H4 (cell line): ENCODE results near the gene WDR7. TPM values are rescaled to one million over a fixed set of nuclear protein-coding genes. Genes with fewer than 3 reads are reported as not detected.

ENCODE experiments used
- DNase-seq: peaks from one replicate; pipeline ENCODE4 v3.0.0-alpha.2; 2015; ENCODE audit warnings: low spot score
- total RNA-seq: library from RNA; depleted of rRNA; stranded (reverse); fragments of >200 nt; shearing (Covaris generic); gene quantifications from 2 replicates; pipeline ENCODE4 v1.2.3, GENCODE V29; 2014

The WDR7 gene
- total RNA-seq, 1 experiment from 2014 or later, result 8.4 TPM

DNA sequence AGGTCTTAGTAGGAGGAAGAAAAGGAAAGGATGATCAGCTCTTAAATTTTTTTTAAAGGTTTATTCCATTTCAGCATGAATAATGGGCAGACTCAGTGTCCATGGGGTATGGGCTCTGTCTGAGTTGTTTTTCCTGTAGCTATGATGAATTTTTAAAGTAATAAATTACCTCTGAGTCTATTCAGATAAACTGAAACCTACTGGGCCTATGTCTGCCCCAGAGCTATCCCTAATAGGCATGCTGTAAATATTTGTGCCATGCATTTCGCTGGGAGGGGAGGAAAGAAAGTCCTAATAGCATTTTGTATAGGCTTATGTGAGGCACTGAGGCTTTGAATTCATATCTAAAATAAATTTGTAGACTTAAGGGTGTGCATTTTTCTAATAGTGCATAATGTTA is 285.3 kb downstream of the WDR7 start:
- DNase-seq, result no peak

DNA sequence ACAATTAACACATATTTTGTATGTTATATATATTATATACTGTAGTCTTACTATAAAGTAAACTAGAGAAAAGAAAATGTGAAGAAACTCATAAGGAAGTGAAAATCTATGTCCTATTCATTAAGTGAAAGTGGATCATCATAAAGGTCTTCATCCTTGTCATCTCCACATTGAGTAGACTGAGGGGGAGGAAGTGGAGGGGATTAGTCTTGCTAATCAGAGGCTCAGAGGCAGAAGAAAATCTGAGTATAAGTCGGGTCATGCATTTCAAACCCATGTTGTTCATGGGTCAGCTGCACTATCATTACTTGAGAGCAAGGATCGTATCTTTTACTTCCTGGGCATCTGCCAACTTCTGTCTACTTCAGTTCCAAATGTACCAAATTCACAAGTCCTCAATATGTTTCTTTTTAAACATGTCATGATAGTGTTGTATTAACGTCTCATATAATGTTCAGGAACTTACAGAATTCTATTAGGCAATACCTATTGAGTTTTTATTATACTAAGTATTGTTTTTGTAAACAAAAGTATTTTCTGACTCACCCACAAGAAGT is 286.8 kb downstream of the WDR7 start:
- DNase-seq, result no peak

DNA sequence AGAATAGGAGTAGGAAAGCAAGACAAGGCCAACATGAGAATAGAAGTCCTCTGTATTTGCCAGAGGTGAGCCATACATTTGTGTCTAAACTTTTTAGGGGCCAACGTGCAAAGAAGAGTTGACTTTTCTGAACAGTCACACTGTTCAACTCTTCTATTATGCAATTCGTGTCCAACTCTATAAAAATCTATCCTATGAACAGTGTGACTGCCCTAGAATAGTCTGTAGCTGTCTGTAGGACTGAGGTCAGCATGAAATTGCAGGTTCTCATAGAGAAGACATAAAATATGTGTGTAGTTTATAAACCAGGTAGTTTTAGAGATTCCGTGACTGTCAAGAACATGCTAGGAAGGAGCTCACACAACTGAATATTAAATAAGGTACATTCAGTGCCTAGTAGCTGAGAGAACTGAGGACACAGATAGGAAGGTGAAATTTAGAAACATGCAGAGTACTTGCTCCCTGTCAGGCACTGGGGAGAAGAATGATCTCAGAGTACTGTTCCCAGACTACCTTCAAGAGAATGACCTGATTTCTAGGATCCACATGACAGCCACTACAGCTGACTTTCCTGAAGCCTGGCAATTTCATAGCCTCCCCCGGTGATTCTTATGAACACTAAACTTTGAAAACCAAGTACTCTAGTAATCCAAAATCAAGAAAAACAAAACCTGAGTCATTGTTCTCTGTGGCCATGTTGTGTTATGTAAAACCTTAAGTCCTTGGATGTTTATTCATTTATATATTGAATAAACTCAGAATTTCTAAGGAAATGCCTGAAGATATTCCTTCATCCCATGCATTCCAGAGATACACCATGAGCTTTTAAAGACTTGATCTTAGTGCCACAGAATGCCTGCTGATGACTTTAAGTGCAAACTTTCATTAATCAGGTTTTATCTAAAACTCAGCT is 294.3 kb downstream of the WDR7 start:
- no peak for DNase-seq

GRCh38 chr18:56947236-56947635 is 296.1 kb downstream of the WDR7 start:
- no peak for DNase-seq

GRCh38 chr18:56952026-56952425 is 300.9 kb downstream of the WDR7 start:
- no peak for DNase-seq

- no peak for DNase-seq
Observed at GRCh38 chr18:56953428-56954198, 302.5 kb downstream of the WDR7 start.

- no peak for DNase-seq
Observed at GRCh38 chr18:56955490-56955889, 304.3 kb downstream of the WDR7 start.

DNA sequence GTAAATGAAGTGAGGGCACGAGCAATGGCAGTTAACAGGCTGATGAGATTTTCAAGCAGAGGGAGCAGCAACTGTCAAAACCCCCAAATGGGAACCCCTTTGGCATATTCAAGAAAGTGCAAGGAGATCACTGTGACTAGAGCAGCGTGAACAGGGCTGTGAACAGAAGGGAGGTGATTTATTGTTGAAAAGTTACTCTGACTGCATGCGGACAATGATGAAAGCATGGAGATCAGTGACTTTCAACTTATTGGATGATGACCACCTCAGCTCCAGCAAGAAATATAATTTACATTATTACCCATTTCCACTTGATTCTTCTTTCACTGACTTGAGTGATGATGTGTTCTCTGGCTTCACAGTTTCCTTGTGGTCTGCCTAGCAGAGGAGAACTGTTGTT is 308.0 kb downstream of the WDR7 start:
- DNase-seq, result no peak

DNA sequence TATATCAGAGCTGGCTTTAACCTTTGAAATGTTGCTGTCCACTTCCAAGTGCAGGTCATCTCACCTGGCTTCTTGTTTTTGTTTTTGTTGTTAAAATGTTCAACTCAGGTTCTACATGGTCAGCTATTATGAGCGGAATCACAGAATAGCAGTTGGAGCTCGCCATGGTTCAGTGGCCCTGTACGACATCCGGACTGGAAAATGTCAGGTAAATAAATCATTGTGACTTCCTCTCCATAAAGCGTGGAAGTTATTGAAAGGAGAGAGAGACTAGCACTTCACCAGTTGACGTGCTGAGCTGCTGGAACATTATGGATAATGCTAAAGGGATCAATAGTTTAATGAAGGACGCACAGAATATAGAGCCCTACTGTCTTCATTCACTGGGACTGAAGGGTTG is 311.2 kb downstream of the WDR7 start:
- DNase-seq, result no peak

GRCh38 chr18:56967035-56967434 is 315.9 kb downstream of the WDR7 start:
- no peak for DNase-seq

DNA sequence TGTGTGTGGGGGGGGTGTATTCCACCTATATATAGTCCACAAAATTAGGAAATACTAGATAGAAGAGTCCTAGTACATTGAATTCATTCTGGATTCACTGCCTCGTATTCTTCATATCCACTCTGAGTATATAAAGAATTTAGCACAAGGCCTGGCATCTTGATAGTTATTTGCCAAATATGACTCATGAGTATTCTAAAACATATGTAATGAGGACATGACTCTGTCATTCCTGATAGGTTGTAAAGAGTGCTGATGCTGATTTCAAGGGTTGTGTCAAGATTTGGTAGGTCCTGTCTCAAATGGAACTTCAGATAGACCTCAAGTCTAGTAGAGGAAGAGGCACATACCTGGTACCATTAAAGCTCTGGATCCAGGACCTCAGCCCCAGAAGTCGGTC is 322.3 kb downstream of the WDR7 start:
- DNase-seq, result no peak

- no peak for DNase-seq
Observed at GRCh38 chr18:56974141-56974540, 323.0 kb downstream of the WDR7 start.

DNA sequence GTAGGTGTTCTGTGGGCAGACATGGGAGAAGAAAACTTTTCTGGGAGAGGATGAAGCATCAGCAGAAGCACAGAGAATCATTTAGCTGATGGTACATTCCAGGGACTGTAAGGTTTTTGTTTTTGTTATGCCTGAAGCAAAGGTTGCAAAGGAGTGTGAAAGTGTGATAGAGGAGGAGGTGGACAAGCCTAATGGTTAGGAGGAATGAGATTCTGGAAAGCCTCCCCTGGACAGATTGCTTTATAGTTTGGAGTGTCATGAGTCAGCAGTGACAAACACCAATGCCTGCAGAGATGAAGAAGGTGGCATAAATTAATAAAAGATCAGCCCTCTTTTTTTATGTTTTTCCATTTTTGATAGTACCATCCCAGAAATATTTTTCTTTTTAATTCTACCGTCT is 324.1 kb downstream of the WDR7 start:
- no peak for DNase-seq

- DNase-seq, result no peak
Observed at GRCh38 chr18:56977309-56977708, 326.1 kb downstream of the WDR7 start.

GRCh38 chr18:56977771-56978170 is 326.6 kb downstream of the WDR7 start:
- DNase-seq, result no peak

DNA sequence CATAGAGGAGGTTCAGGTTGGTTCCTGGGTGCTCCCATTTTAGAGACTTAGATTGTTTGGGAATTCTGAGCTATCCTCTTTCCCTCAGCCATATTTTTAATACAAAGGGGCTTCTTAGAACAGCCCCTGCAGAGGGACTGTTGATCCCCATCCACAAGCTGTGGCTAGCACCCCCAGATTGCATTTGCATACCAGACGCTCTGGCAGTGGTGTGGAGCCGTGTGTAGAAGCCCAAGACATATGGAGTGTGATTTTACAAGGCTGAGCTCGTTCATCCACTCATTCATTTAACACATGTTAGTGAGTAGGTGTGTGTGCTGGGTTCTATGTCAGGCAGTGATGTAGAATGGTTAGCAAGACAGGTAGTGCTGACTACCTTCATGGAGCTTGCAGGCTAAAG is 329.0 kb downstream of the WDR7 start:
- DNase-seq, result no peak

DNA sequence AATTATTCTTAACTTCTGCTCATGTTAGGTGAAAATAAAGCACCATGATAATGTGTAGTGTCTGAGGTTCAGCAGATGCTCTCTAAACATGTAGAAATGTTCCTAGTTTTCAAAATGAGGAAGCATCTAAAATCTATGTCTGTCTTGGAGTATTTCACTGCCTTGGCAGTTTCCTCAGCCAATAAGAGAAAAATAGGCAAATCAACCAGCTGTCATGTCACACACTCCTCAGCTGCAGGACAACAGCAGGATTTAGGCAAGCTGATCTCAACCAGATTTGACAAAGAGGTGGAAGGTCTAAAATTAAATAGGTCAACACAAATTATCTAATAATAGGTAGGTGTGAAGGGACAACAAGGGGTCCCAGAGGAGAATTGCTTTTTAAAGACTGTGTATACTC is 331.6 kb downstream of the WDR7 start:
- DNase-seq, result no peak

- DNase-seq, result no peak
Observed at GRCh38 chr18:56983275-56983992, 332.3 kb downstream of the WDR7 start.

- no peak for DNase-seq
Observed at GRCh38 chr18:56984731-56985130, 333.6 kb downstream of the WDR7 start.

- no peak for DNase-seq
Observed at GRCh38 chr18:56986829-56987228, 335.7 kb downstream of the WDR7 start.

DNA sequence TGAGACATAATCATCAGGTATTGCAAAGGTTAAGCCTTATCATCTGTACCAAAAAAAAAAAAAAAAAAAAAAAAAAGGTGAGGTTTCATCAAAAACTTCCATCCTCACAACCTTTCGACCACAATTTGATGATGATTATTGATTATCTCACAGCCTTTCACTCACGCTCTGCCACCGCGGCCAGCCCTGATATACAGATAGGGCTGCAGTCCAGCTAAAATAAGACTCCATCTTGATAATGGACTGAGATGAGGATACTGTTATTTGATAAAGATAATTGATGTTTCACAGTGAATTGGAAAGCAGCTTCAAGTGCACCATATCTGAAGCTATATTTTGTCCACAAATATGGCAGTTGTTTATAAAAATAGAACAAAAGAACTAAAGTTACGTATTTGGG is 336.1 kb downstream of the WDR7 start:
- no peak for DNase-seq

- DNase-seq, result no peak
Observed at GRCh38 chr18:56988022-56988421, 336.9 kb downstream of the WDR7 start.
